Loucy (cell line): Measurements from ENCODE around the gene ATP10A.

Source experiments
- H2AFZ ChIP-seq: fragments of 200-600 bp; sonication (generic); 2 replicates; pipeline ENCODE4 v1.6.0; 2016; ENCODE audit warnings: antibody characterized with exemption, mild to moderate bottlenecking, low read length, moderate library complexity
- H3F3A ChIP-seq: fragments of 200-600 bp; 2 replicates; pipeline ENCODE4 v1.6.0; 2016; ENCODE audit warnings: antibody characterized with exemption, low read depth, mild to moderate bottlenecking
- H3K27me3 ChIP-seq: fragments of 200-600 bp; sonication (generic); 2 replicates; pipeline ENCODE4 v1.6.1; 2014; ENCODE audit warnings: low read length, mild to moderate bottlenecking; ENCODE audit not compliant: insufficient read depth, poor library complexity, severe bottlenecking
- H3K36me3 ChIP-seq: fragments of 200-600 bp; sonication (generic); 2 replicates; pipeline ENCODE4 v1.6.1; 2016; ENCODE audit warnings: low read length; ENCODE audit not compliant: insufficient read depth
- H3K4me1 ChIP-seq: fragments of 200-600 bp; sonication (generic); 2 replicates; pipeline ENCODE4 v1.5.1; 2014; ENCODE audit warnings: low read length, mild to moderate bottlenecking; ENCODE audit not compliant: insufficient read depth, poor library complexity, severe bottlenecking
- H3K4me2 ChIP-seq: fragments of 200-600 bp; sonication (generic); 2 replicates; pipeline ENCODE4 v1.6.0; 2014; ENCODE audit warnings: antibody characterized with exemption, low read length, low read depth, mild to moderate bottlenecking; ENCODE audit not compliant: poor library complexity, severe bottlenecking
- H3K4me3 ChIP-seq: fragments of 200-600 bp; sonication (generic); 2 replicates; pipeline ENCODE4 v1.5.1; 2014; ENCODE audit warnings: low read length, mild to moderate bottlenecking, mixed read lengths; ENCODE audit not compliant: poor library complexity, severe bottlenecking
- H3K79me2 ChIP-seq: fragments of 200-600 bp; sonication (generic); 2 replicates; pipeline ENCODE4 v1.6.1; 2014; ENCODE audit warnings: low read length; ENCODE audit not compliant: insufficient read depth
- H3K9ac ChIP-seq: fragments of 200-600 bp; sonication (generic); 2 replicates; pipeline ENCODE4 v1.6.0; 2014; ENCODE audit warnings: mild to moderate bottlenecking, low read depth, low read length, moderate library complexity; ENCODE audit not compliant: poor library complexity, severe bottlenecking
- H3K9me2 ChIP-seq: fragments of 200-600 bp; sonication (generic); replicated peaks from 2 replicates; pipeline ENCODE4 v1.6.1; 2016; ENCODE audit warnings: low read depth, low read length, mixed read lengths
- H3K9me3 ChIP-seq: fragments of 200-600 bp; sonication (generic); 2 replicates; pipeline ENCODE4 v1.6.1; 2014; ENCODE audit warnings: mild to moderate bottlenecking, antibody characterized with exemption, low read length, low read depth; ENCODE audit not compliant: insufficient read depth
- H4K20me1 ChIP-seq: fragments of 200-600 bp; sonication (generic); 2 replicates; pipeline ENCODE4 v1.6.0; 2014; ENCODE audit warnings: antibody characterized with exemption, low read length, mild to moderate bottlenecking; ENCODE audit not compliant: insufficient read depth, poor library complexity, severe bottlenecking
- EZH2phosphoT487 ChIP-seq: fragments of 200-600 bp; IDR thresholded peaks from 2 replicates; pipeline ENCODE4 v1.6.1; 2018; ENCODE audit warnings: antibody characterized with exemption, mild to moderate bottlenecking, moderate library complexity, borderline replicate concordance
- TF ChIP-seq, protein P1 (sequence below): fragments of 200-600 bp; sonication (generic); conservative IDR thresholded peaks from 2 replicates; pipeline ENCODE4 v1.5.1; 2014; ENCODE audit warnings: mild to moderate bottlenecking, antibody characterized with exemption, low read length

The ATP10A gene

GRCh38 chr15:25708391-25708790 is 154.7 kb downstream of the ATP10A start:
- Histone ChIP-seq H3K4me3 (no peak overlapping the region), H4K20me1 (no peaks in the 10 kb centered on the region), H3F3A (no peaks in the 10 kb centered on the region), H3K9me2 (no peaks in the 10 kb centered on the region), H3K9ac (no peak overlapping the region), H3K79me2 (no peaks in the 10 kb centered on the region), H2AFZ (no peak overlapping the region), H3K9me3 (peaks cover 16% of the 10 kb centered on the region; the same call in 1 of the 2 replicates), H3K36me3 (no peaks in the 10 kb centered on the region), H3K27me3 (no peaks in the 10 kb centered on the region), H3K4me1 (no peaks in the 10 kb centered on the region), H3K4me2 (no peak overlapping the region)
- TF ChIP-seq, protein P1, sequence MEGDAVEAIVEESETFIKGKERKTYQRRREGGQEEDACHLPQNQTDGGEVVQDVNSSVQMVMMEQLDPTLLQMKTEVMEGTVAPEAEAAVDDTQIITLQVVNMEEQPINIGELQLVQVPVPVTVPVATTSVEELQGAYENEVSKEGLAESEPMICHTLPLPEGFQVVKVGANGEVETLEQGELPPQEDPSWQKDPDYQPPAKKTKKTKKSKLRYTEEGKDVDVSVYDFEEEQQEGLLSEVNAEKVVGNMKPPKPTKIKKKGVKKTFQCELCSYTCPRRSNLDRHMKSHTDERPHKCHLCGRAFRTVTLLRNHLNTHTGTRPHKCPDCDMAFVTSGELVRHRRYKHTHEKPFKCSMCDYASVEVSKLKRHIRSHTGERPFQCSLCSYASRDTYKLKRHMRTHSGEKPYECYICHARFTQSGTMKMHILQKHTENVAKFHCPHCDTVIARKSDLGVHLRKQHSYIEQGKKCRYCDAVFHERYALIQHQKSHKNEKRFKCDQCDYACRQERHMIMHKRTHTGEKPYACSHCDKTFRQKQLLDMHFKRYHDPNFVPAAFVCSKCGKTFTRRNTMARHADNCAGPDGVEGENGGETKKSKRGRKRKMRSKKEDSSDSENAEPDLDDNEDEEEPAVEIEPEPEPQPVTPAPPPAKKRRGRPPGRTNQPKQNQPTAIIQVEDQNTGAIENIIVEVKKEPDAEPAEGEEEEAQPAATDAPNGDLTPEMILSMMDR, result no peak
- TF ChIP-seq EZH2phosphoT487, result no peak

DNA sequence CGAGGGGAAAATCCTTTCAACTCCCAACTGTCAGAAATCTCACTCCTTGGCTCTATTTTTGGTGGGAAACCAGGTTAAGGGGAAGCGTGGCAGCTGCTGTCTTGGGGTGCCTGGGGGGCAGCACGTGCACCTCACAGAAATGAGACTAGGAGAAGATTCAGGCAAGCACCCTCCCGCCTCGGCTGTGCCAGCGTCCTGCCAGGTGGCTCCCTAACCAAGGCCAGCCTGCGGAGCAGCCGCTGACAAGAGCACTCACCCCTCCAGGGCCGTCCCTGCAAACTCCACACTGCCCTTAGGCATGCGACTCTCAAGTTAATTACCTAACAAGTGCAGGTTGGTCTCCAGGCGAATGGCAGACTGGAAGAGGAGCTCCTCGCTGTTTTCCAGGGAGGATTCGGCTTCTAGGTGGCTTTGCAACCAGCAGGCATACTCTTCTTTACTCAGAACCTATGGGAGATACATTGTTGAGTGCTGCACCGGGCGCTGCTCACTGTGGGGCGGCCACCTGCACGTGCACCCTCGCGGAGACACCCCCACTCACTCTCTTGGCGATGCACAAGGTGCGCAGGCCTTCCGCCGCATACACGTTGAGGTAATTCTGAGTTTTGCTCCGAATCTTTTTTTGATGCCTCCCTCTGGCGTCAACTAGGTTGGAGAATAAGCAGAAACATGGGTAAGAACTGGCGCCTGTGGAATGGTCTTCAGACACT is 155.3 kb downstream of the ATP10A start:
- Histone ChIP-seq H3K9ac (no peak overlapping the region), H3K9me3 (peaks cover 18% of the 10 kb centered on the region; the same call in 1 of the 2 replicates), H3F3A (no peaks in the 10 kb centered on the region), H3K4me2 (no peak overlapping the region), H2AFZ (no peak overlapping the region), H3K79me2 (no peaks in the 10 kb centered on the region), H3K9me2 (no peaks in the 10 kb centered on the region), H3K27me3 (no peaks in the 10 kb centered on the region), H3K4me1 (no peaks in the 10 kb centered on the region), H3K4me3 (no peak overlapping the region), H3K36me3 (no peaks in the 10 kb centered on the region), H4K20me1 (no peaks in the 10 kb centered on the region)
- TF ChIP-seq, protein P1, result no peak
- TF ChIP-seq EZH2phosphoT487, result no peak

GRCh38 chr15:25706176-25706955 is 156.8 kb downstream of the ATP10A start:
- Histone ChIP-seq H4K20me1 (no peaks in the 10 kb centered on the region), H3K79me2 (no peaks in the 10 kb centered on the region), H3K4me2 (no peak overlapping the region), H3K4me1 (no peaks in the 10 kb centered on the region), H3K9me2 (no peaks in the 10 kb centered on the region), H3K36me3 (no peaks in the 10 kb centered on the region), H3K9me3 (peaks cover 11% of the 10 kb centered on the region; the same call in 1 of the 2 replicates), H2AFZ (no peak overlapping the region), H3F3A (no peaks in the 10 kb centered on the region), H3K9ac (no peak overlapping the region), H3K4me3 (no peak overlapping the region), H3K27me3 (no peaks in the 10 kb centered on the region)
- TF ChIP-seq, protein P1, result no peak
- no peak for TF ChIP-seq EZH2phosphoT487
